AG08396 (cell line): Measurements from ENCODE around the gene PPP1R9A.
A peak's percentile ranks its signal among the peaks of the same experiment; 100 is the strongest.

Source experiments
- DNase-seq: peaks from one replicate; pipeline ENCODE4 v3.0.0; 2012; ENCODE audit warnings: low spot score, mixed read lengths

Gene PPP1R9A

DNA sequence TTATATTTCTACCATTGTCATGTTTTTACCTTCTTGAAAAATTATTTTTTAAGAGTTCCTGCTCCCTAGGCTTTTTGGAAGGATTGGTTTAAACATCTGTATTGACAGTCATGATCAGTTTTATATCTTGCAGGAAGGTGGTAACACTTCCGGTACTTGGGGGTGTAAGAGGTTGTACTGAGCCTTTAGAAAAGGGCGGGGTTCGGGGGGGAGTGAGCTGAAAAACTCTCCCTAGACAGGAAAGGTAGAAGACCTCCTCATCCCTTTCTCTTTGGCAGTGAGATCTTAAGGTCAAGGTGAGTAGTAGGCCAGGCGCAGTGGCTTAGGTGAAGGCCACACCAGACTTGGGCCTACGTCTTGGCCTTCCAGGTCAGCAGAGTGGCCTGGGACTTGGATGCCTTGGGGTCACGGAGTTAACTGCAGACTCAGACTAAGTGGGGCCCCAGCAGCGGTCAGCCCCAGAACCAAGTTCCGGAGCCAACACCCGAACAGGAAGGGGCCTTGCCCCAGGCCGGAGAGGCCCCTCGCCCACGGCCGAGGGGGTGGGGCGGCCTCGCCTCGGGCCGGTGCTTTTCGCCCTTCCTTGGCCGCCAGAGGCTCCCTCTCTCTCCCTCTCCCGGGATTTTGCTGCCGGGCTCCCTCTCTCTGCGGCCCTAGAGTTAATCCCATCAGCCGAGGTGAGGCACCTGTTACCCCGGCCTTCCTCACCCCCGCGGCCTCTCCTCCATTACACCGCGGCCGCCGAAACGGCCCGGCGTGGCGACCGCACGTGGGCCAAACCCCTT is at the start of gene PPP1R9A:
Gene PPP1R9A, plus strand, starts transcription at position 569 of the 785 bp plus-strand sequence. CDS start 2,520 bp downstream, outside the sequence.
- peak; percentile 37 for DNase-seq

DNA sequence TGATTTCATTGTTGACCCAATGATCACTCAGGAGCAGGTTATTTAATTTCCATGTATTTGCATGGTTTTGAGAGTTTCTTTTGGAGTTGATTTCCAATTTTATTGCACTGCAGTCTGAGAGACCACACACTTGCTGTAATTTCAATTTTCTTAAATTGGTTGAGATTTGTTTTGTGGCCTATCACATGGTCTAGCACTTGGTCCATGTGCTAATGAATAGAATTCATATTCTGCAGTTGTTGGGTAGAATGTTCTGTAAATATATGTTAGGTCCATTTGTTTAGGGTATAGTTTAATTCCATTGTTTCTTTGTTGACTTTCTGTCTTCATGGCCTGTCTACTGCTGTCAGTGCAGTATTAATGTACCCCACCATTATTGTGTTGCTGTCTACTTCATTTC is 36.3 kb upstream of the PPP1R9A start:
- DNase-seq = no peak

DNA sequence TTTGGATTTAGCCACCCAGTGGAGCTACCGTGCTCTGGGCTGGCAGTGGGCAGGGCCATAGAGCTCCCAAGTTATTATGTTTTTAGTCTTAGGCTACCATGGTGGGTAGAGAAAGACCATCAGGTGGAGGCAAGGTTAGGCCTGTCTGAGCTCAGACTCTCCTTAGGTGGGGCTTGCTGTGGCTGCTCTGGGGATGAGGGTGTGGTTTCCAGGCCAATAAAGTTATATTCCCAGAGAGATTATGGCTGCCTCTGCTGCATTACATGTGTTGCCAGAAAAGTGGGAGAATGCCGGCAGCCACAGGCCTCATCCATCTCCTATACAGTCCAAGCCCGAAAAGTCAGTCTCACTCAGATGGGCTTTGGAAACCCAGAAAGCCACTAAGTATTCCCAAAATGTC is 34.2 kb upstream of the PPP1R9A start:
- DNase-seq = no peak

DNA sequence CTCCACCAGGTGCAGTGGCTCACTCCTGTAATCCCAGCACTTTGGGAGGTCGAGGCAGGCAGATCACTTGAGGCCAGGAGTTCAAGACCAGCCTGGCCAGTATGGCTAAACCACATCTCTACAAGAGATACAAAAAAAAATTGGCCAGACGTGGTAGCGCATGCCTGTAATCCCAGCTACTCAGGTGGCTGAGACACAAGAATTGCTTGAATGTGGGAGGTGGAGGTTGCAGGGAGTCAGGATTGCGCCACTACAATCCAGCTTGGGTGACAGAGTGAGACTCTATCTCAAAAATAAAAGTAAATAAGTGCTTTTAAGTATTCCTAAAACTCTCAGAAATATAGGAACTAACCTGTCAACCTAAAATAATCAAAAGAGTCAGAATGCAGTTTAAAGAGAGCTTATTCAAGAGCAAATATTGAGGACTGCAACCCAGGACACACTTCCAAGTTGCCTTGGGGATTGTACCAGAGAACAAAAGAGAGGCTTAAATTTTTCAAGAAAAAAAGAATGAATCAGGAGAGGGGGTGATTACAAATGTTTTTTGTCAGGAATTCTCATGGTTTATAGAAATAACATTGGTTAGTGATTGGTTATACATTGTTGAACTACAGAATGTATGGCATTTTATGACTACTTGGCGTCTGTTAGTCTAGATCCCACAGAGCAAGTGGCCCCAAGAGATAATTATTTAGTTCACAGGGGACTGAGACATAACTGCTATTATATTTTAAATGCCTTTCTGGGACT is 33.2 kb upstream of the PPP1R9A start:
- DNase-seq = no peak

DNA sequence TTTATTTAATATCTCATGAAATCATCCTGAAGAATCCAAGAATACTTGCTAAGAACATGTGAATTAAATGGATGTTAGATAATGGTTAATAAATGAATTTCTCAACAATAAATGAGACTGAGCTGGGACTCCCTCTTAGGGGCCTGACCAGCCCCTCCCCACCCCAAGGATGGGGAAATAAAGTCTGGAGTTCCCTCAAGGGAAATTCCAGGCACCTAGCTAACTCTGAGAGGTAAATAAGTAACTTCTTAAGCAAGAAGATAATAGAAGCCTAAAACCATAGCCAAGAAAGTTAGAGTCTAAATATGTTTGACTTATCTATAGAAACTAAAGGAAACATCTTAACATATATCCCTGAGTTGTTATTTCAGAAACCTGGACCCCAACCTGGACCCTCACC is 32.2 kb upstream of the PPP1R9A start:
- DNase-seq = no peak

GRCh38 chr7:94877731-94878670 is 29.4 kb upstream of the PPP1R9A start:
- no peak for DNase-seq

DNA sequence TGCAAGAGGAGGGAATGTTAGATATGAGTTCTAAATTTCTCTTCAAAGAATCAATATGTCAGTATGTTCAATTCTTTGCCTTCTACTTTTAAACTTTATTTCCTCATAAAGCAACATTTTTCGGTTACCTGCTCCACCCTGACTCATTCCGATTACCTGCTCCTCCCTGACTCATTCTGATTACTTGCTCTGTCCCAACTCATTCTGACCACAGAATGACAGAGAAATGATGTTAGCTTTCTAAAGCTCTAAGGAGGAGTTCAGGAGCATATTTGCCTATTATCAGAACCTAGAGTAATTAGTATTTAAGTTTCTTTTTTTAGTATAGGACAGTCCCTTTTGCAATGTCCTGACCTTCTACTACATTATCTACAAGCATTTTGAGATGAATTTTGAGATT is 24.5 kb upstream of the PPP1R9A start:
- no peak for DNase-seq

- no peak for DNase-seq
Observed at GRCh38 chr7:94883616-94884015, 23.8 kb upstream of the PPP1R9A start.

GRCh38 chr7:94888551-94888950 is 18.8 kb upstream of the PPP1R9A start:
- no peak for DNase-seq

- DNase-seq = no peak
Observed at GRCh38 chr7:94888995-94889523, 18.3 kb upstream of the PPP1R9A start.

DNA sequence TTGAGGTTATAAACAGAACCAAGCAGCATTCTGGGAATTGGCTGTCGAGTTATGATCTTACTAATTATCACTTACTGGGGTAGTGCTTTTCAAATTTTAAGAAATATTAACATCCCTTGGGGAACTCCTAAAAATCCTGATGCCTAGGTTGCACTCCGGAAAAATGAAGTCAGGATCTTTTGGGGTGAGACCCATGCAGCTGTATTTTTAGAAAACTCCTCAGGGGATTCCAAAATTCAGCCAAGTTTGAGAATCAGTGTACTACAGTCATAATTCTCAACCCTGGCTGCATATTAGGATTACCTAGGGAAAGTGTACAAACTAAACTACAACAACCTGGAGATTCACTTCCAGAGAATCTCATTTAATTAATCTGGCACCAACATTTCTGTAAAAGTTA is 17.2 kb upstream of the PPP1R9A start:
- DNase-seq = no peak

DNA sequence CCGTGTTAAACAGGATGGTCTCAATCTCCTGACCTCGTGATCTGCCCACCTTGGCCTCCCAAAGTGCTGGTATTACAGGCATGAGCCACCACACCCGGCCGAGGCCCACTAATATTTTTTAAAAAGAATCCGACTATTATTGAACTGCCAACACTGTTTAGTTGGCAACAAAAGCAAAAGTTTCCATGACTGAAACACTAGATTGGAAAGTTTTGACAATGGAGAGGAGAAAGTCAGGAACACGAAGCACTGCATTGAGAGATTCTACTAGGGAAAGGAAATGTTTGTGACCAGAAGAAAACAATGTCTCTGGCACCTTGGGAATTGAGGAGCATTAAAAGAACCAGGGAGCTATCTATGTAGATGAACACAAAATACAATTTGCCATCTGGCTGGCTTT is 13.7 kb upstream of the PPP1R9A start:
- no peak for DNase-seq

GRCh38 chr7:94897541-94897940 is 9.9 kb upstream of the PPP1R9A start:
- DNase-seq = no peak

DNA sequence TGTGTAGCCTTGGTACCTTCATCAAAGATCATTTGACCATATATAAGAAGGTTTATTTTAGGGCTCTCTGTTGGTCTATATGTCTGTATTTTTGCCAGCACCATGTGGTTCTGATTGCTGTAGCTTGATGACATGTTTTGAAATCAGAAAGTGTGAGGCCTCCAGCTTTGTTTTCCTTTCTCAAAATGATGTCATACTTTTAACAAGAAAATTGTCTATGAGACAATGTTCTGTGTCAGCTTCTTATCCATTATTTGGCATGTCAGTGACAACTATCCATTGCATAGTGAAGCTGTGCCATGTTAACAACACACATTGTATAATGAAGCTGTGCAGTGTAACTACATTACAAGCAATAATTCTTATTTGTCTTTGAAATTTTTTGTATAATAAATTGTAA is 9.1 kb upstream of the PPP1R9A start:
- DNase-seq = no peak

- no peak for DNase-seq
Observed at GRCh38 chr7:94901981-94902380, 5.4 kb upstream of the PPP1R9A start.

GRCh38 chr7:94903971-94904370 is 3.4 kb upstream of the PPP1R9A start:
- DNase-seq = no peak

DNA sequence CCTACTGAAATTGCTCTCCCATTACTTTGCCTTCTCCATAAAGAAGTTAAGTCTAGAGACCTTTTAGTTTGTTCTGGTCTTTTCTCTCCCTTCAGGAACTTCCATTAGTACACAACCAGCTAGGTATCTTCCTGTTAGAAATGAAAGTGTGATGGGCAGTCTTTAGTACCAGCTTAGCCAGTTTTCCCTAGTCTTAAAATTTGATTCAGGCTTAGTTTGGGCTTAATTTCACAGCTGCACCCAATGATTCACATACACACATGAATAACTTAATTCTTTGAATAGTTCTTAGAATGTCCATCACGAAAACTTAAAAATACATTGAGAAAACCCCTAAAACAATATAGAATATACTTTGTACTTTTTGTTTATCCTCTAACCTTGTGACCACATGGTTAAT is 2.4 kb upstream of the PPP1R9A start:
- DNase-seq = no peak

- no peak for DNase-seq
Observed at GRCh38 chr7:94906065-94906851, 1.1 kb upstream of the PPP1R9A start.

DNA sequence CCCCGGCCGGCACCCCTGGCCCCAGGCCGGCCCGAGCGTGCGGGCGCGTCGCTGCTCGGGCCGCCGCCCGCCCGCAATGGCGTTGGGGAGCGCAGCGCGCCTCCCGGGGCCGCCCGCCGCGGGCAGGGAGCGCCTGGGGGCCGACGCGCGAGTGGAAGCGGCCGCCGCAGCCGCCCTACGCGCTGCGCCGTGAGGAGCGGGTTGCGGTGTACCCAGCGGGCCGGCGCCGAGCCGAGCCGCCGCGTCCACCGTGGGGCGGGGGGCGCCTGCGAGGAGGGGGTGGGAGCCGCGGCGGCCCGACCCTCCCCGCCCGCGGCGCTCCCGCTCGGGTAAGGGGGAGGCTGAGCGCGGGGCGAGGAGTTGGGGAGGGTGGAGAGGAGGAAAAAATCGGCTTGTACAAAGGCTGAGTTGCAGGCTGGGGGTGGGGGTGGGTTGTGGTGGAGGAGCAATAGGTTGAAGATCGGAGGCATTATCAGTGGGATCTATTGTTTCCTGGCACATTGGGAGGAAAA is 473 bp downstream of the PPP1R9A start:
- peak; percentile 17 for DNase-seq

GRCh38 chr7:94908323-94909178 is 1.2 kb downstream of the PPP1R9A start:
- peak; percentile 21 for DNase-seq
